ENCODE data around the gene RNF19B. TPM values are rescaled to one million over a fixed set of nuclear protein-coding genes. Genes with fewer than 3 reads are reported as not detected.

RNF19B gene
- total RNA-seq, 1 experiment from 2014 or later, result 15.0 TPM

DNA sequence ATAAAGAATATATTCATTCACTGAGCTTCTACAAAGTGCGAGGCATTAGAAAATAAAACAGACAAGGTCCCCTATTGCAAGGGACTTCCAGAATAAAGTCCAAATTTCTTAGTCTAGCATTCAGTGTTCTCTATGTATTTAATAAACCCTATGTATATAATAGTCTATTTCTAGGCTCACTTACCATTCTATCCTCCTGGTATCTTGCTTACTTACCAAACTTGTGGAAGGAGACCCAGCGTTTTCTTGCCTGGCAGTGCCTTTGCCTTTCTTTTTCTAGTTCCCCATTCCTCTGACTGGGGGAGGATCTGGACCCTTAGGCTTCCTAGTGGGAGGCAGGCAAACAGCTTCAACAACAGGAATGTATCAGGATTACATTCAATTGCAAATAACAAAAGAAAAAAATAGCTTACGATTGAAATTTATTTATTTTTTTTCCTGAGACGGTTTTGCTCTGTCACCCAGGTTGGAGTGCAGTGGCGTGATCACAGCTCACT lies 690 bp upstream of the RNF19B start:
- no peak overlapping the region for H2AFZ ChIP-seq (ENCODE audit: low read length)
- peak overlapping the region; percentile 59 to 81 for H3K4me3 Mint-ChIP-seq
- no peak overlapping the region for H3K4ac ChIP-seq (ENCODE audit: low read depth, low read length)
- no peak overlapping the region for H3K23ac ChIP-seq (ENCODE audit: insufficient read length, low read depth, low read length)
- TF ChIP-seq, protein P1, sequence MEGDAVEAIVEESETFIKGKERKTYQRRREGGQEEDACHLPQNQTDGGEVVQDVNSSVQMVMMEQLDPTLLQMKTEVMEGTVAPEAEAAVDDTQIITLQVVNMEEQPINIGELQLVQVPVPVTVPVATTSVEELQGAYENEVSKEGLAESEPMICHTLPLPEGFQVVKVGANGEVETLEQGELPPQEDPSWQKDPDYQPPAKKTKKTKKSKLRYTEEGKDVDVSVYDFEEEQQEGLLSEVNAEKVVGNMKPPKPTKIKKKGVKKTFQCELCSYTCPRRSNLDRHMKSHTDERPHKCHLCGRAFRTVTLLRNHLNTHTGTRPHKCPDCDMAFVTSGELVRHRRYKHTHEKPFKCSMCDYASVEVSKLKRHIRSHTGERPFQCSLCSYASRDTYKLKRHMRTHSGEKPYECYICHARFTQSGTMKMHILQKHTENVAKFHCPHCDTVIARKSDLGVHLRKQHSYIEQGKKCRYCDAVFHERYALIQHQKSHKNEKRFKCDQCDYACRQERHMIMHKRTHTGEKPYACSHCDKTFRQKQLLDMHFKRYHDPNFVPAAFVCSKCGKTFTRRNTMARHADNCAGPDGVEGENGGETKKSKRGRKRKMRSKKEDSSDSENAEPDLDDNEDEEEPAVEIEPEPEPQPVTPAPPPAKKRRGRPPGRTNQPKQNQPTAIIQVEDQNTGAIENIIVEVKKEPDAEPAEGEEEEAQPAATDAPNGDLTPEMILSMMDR (conservative IDR thresholded peaks at IDR 0.05), result no peak
- no peak overlapping the region for H3K18ac ChIP-seq (ENCODE audit: insufficient read length, low read depth, low read length)
- H3K27ac ChIP-seq (ENCODE audit: insufficient read length, low read depth, low read length), result no peak overlapping the region
- no peak overlapping the region for H4K91ac ChIP-seq (ENCODE audit: insufficient read length, low read depth, low read length)
- no peaks in the 10 kb centered on the region for H3K36me3 Mint-ChIP-seq (ENCODE audit: insufficient read depth in 1 of 3, low read depth in 3 of 3)
- no peak overlapping the region for H3T11ph ChIP-seq (ENCODE audit: low read length)
- DNase-seq, result no peak
- no peak overlapping the region for H2BK5ac ChIP-seq (ENCODE audit: insufficient read length, low read length)
- 0 out of 7 replicates have a peak overlapping the region, but pooled peaks of 1 of the 3 experiments have one; percentile 88 for H3K27ac Mint-ChIP-seq
- no peak overlapping the region for H4K8ac ChIP-seq (replicated peaks; ENCODE audit: insufficient read length, low read depth, low read length)
- no peak overlapping the region for H2AK5ac ChIP-seq (ENCODE audit: insufficient read length, low read length)
- 0 out of 5 replicates have a peak, but pooled peaks cover 0 to 2% of the 10 kb centered on the region in 2 experiments for H3K9me3 Mint-ChIP-seq
- H2BK120ac ChIP-seq (ENCODE audit: low read depth, low read length, poor library complexity, severe bottlenecking), result no peak overlapping the region
- no peaks in the 10 kb centered on the region for H3K27me3 ChIP-seq (ENCODE audit: insufficient read depth, low read length)
- H3K14ac ChIP-seq (ENCODE audit: insufficient read depth, low read length), result no peak overlapping the region
- H2BK12ac ChIP-seq (ENCODE audit: insufficient read length, low read depth, low read length), result no peak overlapping the region
- H3K23me2 ChIP-seq (ENCODE audit: insufficient read length, low read depth, low read length, poor library complexity, severe bottlenecking), result no peaks in the 10 kb centered on the region
- no peak overlapping the region for H2BK15ac ChIP-seq (ENCODE audit: low read depth, low read length)
- no peaks in the 10 kb centered on the region for H3K79me1 ChIP-seq (ENCODE audit: insufficient read depth, low read depth, low read length, poor library complexity, severe bottlenecking)
- 0 out of 2 replicates have a peak, but pooled peaks cover 4% of the 10 kb centered on the region for H3K4me1 ChIP-seq (ENCODE audit: insufficient read depth, low read length)
- peak overlapping the region; percentile 76 for H3K4me2 ChIP-seq (ENCODE audit: insufficient read depth, insufficient read length, low read length)
- peaks cover 18 to 20% of the 10 kb centered on the region in 2 experiments for H3K4me1 Mint-ChIP-seq
- H3K79me2 ChIP-seq (ENCODE audit: insufficient read depth, low read length), result no peaks in the 10 kb centered on the region; the same call in 1 of the 2 replicates
- no peaks in the 10 kb centered on the region for H3K9me3 ChIP-seq (ENCODE audit: control insufficient read depth, low read depth, low read length)
- no peaks in the 10 kb centered on the region for H4K20me1 ChIP-seq (ENCODE audit: control insufficient read depth, insufficient read depth, insufficient read length)
- H2BK20ac ChIP-seq (ENCODE audit: low read depth, low read length, poor library complexity, severe bottlenecking), result no peak overlapping the region
- no CpG with 5 or more reads among the region's 5 CpGs for WGBS (ENCODE audit: extremely low coverage, insufficient read length, low lambda C conversion rate)
- H4K5ac ChIP-seq (ENCODE audit: insufficient read length, low read depth, low read length), result no peak overlapping the region
- peaks cover 40% of the 10 kb centered on the region for H3K27me3 Mint-ChIP-seq (ENCODE audit: low read depth)
- H3K56ac ChIP-seq (ENCODE audit: insufficient read length, low read depth, low read length), result no peak overlapping the region
- no peak overlapping the region for H3K9ac ChIP-seq (ENCODE audit: extremely low read depth, insufficient read length, low read length)

Measured in H9 (cell line).